ENCODE measurements around the gene C9orf40.
A peak's percentile ranks its signal among the peaks of the same experiment; 100 is the strongest.

Gene C9orf40

DNA sequence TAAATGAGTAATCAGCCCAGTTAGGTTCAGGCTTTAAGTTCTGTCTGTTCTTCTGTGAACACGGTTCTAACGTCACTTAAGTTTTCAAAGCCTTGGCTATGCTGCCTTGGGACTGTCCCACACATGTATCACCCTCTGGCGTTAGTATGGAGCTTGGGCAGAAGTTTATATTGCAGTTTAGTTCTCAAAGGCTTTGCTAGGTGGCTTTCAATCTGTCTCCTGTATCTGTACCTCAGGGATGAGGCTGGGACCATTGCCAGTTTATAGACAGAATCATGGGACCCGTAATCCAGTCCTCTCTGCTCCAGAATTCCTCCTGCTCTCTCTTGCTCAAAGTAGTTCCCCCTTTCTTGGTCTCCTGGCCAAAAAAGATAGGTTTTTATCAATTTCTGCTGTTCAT, 12.1 kb downstream of the C9orf40 start:
- peak; percentile 23 for DNase-seq (ENCODE audit: low spot score)

DNA sequence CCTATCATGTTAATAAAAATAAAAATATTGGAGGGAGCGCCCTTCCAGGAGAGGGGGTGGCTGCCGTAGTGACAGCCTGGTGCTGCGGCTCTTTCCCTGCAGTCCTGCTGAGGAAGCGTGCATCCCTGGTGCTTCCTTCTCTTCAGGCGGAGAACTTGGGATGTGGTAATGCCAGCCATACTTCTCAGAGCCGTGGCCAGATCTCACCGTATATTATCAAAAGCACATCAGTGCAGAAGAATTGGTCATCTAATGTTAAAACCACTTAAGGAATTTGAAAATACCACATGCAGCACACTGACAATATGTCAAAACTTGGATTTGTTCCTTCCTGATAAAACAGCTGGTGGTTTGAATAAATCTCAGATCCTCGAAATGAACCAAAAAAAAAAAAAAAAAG, 17.7 kb downstream of the C9orf40 start:
- peak; percentile 22 for DNase-seq (ENCODE audit: low spot score)

DNA sequence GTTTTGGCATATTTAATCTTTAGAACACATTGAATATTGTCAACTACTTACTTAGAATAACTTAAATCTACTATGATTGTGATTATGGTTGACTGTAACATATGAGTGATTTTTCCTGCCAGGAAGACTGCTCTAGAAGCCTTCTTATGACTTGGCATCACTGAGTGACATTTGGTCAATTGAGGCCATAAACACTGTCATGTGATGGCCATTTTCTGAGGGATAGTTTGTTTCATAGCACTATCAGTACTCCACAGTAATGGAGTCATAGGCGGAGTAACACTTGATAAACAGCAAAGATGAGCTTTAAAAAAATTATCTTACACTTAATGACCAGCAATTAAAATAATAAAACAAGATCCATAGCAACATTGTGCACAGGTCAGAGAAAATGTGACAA, 31.0 kb downstream of the C9orf40 start:
- no peak for DNase-seq (ENCODE audit: low spot score)

DNA sequence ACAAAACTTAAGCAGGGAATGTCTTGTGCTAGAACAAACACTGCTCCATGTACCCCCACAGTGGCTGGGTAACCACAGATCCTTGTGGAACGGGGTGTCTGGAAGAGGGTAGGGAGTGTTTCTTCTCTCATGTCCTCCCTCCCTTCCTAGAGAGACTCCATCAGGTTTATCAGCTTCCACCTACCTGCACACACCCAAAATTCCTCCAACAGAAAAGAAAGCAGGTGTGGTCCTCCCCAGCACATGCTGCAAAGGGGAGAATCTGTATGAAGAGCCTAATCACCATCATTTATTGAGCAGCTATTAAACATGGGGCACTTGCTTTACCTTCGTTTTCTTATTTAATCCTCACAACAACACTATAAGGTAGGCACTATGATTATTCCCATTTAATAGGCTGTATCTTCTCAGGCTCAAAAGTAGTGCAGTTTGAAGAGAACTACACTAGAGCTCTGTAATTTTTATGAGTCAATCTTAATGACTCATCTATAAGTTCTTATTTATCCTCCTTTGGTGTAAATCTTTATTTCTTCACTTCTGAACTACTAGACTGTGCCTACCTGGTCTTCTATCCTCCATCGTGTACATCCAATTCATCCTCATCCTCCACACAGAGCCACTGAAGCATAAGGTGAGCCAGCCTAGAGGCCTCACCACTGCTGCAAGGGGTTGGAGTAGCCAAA, 31.6 kb downstream of the C9orf40 start:
- DNase-seq (ENCODE audit: low spot score): no peak

DNA sequence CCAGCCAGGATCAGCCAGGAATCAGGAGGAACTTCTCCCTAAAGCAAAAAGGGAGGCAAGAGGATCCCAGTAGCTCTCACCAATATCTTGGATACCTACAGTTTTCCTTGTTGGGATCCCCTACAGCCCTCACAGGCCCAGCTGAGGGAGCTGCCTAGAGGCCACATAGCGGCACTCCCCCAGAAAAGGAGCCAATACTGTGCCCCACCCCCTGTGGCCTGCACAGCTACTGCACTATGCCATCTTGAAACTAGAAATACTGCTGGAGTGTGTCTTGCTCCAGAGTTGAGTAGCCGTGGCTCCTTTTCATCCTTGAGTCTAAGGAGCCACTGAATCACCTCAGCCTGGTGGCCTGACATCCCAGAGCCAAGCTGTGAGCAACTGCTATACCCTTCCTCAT, 42.7 kb downstream of the C9orf40 start:
- no peak for DNase-seq (ENCODE audit: low spot score)

GRCh38 chr9:74908665-74909064, 44.0 kb downstream of the C9orf40 start:
- no peak for DNase-seq (ENCODE audit: low spot score)

DNA sequence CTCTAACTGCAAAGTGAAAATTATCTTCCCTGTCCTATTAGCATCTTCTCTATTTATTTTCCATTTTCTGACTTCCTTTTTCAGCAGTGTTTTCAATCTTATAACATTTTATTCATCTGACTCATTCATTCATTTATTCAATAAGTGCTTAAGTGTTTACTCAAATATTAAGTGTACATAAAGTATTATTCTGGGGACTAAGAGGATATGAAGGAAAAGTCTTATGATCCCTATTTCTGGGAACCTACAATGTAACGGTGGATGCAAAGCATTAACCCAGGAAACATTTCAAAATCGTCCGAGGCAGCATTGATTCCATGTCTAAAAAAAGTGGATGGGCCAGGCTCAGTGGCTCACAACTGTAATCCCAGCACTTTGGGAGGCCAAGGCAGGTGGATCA, 45.6 kb downstream of the C9orf40 start:
- DNase-seq (ENCODE audit: low spot score): no peak

DNA sequence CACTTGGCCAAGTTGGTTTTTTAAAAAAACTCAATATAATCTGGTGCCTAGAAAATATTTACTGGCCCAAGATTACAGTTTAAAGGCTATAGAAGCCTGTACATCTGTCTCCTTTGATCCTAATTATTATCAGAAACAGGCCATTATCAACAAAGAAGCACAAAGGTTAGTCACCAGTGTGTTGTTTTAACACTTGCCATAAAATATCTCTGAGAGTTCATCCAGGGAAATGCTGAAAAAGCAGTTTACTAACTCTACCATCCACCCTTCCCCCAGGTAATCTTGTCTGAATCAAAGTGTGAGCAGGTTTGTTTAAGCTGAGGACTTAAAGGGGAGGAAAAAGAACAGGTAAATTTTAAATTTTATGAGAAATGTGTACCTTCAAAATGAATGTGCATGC, 51.7 kb downstream of the C9orf40 start:
- DNase-seq (ENCODE audit: low spot score): no peak
